SKM-1 treated with dmso at 0.1 percent for 144 hours (cell line): ENCODE results near the gene SORCS3.

Experiments used
- DNase-seq: peaks from one replicate; lab custom pipeline; 2025; ENCODE audit not compliant: unreplicated experiment; lab: John Stamatoyannopoulos, UW

Gene SORCS3

DNA sequence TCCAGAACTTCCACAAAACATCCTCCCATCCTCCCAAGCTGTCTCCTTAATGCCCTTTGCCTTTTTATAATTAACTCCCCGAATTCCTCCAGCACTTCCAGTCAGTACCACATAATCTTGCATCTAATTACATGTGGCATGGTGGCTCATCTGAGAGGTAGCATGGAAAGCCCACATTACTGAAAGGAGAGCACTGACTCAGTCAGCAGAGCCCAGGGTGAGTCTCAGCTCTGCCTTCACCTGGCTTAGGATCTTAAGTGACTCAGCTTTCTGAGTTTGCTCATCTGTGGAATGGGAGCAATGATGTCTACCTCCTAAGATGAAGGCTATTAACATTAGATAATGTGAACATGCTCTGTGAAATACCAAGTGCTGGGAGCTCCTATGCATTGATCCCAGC is 433.9 kb downstream of the SORCS3 start:
- DNase-seq: no peak

DNA sequence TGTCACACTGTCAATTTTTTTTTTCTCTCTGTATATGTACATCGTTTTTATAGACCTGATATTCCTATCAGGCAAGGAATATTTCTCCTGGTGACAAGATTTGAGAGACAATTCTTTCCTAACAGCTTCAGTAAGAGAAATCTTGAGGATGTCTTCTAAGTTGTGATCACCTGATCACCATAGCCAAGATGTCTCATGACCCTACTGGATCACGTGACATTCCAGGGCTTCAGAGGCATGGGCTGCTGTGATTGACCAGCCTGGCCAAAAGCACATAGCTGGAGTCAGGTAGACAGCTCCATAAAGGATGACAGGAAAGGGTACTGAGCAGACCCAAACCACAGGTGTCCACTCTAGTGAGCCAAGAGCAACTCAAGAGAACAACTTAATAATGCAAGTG is 444.9 kb downstream of the SORCS3 start:
- DNase-seq: no peak

DNA sequence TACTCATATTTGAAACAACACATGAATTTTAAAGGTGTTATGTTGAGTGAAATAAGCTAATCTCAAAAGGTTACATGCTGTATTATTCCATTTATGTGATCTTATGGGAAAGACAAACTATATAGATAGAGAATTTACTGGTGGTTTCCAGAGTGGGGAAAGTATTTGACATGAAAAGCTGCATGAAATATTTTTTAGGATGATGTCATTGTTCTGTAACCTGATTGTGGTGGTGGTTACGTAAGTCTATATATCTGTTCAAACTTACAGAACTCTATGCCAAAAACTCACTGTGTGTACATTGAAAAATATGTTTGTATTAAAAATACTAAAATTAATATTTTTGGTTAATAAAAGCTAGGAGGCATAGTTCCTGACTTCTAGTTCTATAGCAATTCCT is 453.0 kb downstream of the SORCS3 start:
- no peak for DNase-seq

DNA sequence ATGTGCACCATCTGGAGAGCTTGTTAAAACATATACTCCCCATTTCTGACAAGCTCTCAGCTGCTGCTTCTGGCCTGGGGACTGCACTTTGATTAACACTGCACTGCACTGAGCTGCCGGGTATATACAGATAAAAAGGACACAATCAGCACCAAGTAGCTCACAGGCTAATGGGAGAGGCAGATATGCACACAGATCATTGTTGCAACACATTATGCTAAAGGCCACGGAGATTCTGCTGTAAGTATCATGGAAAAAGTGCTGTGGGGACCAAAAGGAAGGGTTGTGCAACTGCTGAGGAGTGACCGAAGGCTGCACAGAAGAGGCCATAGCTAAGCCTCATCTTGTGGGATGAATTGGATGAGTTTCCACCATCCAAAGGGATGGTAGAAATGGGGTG is 455.2 kb downstream of the SORCS3 start:
- DNase-seq: no peak

DNA sequence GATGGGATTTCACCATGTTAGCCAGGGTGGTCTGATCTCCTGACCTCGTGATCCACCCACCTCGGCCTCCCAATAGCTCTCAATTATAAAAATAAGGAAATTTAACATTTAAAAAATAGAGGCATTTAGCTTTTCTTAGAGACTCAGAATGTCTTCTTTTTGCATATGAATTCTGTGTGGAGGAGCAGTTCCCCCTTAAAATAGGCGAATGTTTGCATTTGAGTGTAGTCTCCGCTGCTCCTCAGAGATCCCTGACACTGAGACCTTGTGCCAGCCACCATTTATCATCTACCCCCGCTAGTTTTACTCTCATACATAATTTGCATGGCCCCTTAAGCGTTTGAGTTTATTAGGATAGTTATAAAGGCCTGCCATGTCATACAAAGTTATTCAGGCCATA is 461.9 kb downstream of the SORCS3 start:
- no peak for DNase-seq

DNA sequence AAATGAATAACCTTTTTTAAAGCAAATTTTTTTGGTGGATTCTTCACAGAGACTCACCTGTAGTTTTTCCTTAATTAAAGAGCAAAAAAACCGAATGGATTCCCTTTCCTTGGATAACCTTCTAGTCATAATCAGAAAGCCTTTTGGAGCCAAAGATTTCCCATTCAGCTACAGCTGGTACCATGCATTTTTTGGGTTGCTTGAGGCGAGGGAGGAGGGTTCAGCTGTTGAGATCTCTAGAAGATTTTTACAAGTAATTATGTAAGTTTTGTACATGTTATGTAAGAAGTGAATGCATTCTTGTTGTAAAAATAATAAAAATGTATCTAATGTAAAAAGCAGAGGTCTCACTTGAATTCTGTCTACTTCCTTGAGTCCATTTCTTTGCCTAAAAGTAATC is 463.2 kb downstream of the SORCS3 start:
- no peak for DNase-seq

DNA sequence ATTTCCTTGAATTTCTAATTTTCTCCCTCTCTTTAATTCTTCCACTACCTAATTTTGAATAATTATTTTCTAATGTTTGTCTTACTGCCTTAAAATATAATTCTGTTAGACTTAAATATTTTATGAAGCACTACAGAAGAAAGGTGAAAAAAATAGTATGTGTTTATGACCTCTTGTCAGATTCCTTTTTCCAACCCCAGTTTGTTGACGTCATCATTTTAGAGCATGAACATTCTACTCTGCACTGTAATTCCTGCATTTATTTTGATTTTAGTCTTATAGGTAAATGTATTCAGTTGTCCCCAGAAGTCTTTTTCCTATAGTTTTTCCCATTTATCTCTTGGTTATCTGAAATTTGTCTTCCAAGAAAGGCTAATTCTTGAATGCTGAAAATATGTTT is 468.1 kb downstream of the SORCS3 start:
- DNase-seq: no peak

DNA sequence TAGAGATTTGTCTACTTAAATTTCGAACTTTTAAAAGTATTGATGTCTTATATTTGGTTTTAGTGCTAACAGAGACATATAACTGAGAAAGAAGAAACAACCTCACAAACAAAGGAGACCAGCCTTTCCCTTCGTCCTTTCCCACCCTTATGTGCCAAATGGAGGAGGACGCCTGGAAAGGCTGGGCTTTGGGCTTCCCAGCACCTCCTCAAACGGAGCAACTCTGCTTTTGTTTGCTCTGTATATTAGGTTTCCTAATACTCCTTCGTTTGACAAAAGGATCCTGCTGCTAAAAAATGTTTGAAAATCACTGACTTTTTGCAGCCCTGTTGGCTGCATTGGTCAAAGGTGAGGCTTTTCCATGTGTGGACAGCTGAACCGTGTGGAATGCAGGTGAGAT is 471.8 kb downstream of the SORCS3 start:
- no peak for DNase-seq

DNA sequence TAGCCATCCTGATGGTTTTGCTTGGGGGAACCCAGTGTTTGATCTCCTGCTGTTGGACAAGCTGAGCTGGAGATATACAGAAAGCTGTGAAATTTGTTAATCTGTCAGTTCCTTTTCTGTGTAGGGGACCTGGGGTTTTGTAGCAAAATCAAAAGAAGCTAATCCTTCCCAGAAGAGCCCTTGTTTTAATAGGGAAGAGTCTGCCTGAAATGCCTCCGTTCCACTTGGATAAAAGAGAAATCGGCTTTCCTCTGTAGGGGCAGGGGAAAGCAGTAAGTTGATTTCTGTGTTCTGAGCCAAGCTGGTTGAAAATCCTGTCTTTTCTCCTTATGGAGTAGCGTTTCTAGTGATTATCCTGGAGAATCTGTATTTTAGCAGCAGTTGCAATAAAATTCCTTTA is 472.6 kb downstream of the SORCS3 start:
- no peak for DNase-seq

DNA sequence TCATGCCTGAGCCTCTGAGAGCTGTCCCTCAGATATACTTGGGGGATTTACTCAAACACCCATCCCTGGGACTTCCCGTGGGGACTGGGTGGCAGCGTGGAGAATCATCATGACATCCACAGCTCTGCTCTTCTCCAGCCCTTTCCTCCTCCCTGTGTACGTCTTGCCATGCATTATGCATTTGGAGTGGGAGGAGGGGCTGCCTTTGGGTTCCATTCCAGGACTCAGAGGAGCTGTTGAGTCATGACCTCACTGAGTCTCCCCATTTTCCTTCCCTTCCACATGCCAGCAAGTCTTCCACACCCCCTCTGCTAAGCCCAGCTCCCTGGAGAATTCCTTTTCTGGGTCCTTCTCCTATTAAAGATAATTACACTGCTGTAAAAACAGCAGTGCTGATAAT is 480.7 kb downstream of the SORCS3 start:
- DNase-seq: no peak

DNA sequence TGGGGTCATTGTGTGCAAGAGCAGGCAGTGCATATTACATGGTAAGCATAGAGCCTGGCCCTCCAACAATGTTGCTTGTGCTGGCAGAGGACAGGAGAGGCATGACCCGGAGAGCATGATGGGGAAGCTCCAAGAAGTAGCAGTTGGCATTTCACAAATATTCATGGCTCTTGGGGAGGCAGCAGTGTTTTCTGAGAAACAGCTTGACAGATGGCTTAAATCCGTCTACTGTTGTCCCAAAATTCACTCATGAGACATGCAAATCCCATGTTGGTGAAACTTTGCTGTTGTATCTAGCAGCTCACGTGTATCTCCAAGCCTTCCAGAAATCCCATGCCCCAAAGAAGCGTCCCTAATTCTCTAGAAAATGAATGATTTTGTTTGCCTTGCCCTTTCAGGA is 487.0 kb downstream of the SORCS3 start:
- no peak for DNase-seq

DNA sequence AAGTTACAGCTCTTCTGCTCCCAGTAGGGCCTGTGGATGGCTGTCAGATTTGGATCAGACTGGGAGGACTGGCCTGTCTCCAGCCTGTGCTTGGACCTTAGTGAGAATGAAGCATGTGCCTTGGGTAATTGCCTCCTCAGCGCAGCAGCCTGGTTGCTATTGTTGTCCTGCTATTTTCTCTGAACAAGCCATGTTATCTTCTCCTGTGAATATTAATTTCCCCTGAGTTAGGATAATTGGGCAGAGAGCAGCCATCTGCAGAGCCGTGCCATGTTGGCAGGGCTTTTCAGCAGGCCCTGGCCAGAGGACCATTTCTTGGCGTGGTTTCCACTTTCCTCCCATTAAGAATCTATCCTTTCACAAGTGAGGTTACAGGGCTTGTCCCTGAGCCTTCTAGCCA is 497.3 kb downstream of the SORCS3 start:
- no peak for DNase-seq

DNA sequence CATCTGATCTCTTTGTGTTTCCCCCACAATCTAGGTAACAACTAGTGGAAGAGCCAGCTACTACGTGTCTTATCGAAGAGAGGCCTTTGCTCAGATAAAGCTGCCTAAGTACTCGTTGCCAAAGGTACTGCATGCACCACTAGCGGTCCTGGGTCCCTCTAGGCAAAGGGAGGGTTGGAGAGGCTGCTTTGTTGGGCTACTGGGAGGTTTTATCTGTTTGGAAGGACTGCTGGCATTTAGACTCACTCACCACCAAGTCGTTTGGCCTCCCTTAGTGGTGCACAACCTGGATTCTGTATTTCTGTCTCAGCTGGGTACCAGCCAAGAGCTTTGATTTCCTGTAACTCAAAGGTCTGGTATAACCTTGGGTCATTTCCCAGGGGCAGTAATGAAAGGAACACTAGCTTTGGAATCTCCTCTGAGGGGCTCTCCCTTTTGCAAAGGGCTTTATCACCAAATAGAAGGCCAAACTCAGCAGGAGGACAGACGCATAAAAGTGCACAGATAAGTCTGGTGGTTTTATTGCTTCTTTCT is 498.3 kb downstream of the SORCS3 start:
- no peak for DNase-seq

DNA sequence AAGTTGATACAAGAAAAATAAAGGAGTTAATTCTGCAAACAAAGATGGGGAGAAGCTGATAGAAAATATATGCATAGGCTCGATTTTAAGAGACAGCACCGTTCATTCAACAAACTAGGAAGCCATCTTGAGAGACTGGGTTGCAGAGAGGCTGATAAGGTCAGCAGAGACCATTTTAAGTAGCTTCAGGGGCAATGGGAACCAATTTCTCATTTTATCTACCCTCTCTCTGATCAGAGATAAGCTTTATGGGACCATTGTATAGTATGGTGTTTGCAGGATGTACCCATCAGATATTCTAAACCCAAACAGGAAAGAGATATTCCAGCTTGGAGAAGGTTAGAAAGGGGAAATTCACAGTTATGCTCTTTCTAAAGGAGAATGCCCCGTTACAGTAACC is 499.5 kb downstream of the SORCS3 start:
- DNase-seq: no peak

DNA sequence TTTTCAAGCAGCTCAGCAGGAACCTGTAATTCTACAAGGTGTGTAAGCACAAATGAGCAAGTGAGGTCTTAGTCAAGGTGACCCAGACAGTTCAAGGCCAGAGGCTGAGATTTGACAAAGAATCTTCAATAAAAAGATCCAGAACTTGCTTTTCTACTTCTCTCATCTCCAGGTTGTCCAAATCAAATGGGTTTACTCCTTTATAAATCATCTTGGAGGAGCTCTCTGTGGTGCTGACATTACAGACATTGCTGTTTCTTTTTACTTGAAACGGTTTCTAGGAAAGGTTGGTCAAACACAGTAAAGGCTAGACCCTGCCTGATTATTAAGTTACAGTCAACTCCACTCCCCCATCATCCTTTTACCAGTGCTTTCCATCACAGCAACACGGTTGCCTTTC is 504.6 kb downstream of the SORCS3 start:
- DNase-seq: no peak

DNA sequence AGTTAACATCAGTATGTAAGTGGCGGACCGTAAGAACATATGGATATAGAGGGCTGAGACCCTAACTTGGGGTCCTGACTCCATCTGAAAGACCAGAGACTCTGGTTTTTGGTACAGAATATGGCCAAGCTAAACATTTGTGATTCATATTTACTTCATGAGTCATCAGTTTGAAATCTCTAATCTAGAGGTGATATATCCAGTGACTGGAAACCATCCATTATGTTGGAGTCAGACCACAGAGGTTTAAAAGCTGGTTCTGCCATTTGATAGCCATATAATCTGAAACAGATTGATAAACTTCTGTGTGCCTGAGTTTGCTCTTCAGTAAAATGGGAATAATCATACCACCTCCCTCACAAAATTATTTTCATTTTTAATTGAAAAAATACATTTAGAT is 505.3 kb downstream of the SORCS3 start:
- DNase-seq: no peak

DNA sequence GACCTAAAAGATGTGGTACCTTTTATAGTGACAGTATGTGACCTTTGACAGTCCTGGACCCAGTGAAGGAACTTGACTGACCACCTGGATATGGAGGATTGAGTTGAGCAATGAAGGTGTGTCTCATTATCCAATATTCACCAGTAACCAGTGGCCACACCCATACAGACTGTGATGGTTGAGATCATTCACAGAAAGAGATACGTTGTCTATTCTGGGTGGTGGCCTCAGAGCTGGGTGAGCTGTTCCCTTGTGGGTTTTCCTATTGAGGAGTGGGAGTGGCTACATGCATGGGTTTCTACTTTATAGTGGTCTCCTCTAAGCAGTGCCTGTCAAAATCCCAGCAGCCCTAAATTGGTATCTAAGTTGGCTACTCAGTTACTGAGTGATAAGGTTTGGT is 507.4 kb downstream of the SORCS3 start:
- no peak for DNase-seq

DNA sequence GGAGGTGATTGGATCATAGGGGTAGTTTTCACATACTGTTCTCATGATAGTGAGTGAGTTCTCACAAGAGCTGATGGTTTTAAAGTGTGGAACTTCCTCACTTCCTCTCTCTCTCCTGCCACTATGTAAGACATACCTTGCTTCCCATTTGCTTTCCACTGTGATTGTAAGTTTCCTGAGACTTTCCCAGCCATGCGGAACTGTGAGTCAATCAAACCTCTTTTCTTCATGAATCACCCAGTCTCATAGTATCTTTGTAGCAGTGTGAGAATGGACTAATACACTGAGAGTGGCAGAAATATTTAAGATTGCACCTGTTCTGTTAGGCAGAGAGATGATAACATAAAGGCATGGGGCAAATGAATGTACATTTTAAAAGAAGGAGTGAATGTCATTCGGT is 507.8 kb downstream of the SORCS3 start:
- DNase-seq: no peak

DNA sequence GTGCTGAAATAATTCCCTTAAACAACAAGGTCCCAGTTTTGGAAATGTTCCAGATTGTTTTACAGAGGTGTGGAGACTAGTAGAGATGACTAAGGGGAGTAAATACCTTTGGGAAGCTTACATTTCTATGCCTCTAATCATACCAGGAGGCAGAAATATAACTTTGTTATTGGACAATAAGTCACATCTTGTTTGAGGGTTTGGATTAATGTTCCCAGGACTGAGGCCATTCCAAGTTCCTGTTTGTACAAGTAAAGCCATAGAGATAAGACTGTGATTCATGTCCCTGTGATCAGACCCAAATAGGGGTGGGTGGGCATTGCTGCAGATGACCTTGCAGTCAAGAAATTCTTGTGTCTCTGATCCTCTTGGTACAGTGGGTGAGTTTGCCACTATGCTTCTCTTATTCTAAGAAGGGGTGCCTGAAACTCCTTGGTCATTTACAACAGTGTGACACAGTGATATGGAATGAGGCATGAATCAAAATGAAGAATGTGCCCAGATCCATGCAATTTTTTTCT is 508.3 kb downstream of the SORCS3 start:
- DNase-seq: no peak

DNA sequence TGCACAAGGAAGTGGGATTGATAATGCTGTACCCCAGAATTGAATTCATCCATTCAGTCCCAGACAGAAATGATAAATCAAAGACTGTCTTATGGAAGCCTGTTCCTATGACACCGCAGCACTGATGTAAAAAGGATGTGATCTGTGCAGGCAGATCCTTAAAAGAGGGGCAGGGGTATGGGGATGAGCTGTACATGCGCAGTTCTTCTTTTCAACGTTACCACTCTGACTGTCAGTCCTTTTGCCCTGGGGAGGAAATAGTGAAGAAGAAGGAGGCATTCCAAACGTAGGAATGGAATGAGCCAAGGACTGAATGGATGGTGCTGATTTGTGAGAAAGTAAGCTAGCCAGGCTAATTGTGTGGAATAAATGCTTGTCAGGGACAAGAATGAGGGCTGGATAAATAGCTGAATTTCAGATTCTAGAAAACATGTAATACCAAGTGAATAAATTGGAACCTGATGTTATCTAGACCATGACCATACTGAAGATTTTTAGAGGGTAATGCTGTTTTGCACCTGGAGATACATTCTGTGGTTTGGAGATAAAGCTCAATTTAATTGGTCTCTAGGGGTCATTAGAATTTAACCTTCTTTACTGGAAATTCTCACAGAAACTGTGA is 509.3 kb downstream of the SORCS3 start:
- no peak for DNase-seq

DNA sequence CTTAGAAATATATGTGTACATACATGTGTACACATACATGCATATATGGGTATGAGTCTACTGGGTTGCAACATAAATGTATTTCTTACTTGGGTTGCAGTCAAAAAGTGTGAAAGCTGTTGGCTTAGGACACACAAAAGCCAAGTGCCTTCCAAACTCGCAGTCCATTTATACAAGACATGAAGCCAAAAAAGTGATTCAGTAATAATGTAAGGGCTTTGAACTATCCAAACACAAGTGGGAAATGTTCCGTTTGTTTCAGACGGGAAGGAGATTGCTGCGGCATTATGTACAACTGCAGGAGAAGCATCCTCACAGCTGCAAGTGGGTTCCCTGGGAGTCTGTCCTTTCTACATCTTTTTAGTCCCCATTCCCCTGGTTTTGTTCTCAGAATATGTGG is 513.6 kb downstream of the SORCS3 start:
- no peak for DNase-seq

DNA sequence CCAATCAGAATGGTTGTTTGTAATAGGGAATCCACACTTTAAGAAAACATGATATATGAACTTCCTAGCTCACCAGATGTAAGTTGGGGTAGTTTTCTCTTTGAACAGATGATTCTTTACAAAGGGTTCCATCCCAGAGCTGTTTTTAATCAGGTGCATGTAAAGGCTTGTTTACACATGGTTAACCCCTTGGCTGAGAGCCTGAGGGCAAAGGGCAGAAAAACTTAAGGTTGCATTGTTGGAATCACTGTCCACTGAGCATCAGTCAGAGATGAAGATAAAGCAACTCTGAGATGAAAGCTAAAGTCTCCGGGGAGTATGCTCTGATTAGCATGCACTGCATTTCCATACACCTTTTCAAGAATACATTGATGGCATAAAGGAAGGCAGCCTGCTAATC is 518.2 kb downstream of the SORCS3 start:
- no peak for DNase-seq

DNA sequence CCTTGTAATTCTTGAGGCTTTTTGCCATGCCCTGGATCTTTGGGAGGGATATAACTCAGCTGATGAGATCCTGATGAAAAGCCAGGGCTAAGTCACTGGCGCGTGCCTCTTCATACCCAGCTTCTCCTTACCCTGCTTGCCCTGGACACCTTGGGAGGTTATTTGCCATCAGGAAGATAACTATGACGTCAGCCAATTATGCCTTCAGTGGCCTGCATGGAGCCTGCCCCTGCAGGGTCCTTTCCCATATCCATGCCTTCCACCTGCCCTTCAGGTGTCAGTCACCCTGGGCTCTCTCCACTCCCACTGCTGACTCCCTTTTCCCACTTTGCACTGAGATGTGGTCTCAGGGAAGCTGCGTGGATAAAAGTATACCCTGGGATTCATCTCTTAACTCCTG is 520.1 kb downstream of the SORCS3 start:
- DNase-seq: no peak
